Measurements from ENCODE around the gene FAM25A. TPM values are rescaled to one million over a fixed set of nuclear protein-coding genes. Genes with fewer than 3 reads are reported as not detected.
"Not testable (repeated sequence)": the region's sequence is repeated elsewhere in the genome, so short reads cannot be mapped to it uniquely, and the experiment has no call there.

Gene FAM25A
- total RNA-seq, 1 experiment from 2014 or later = 12.0 TPM

GRCh38 chr10:87000491-87000890 is 19.6 kb upstream of the FAM25A start:
- Histone ChIP-seq H3K4me3 (no peak overlapping the region), H3K9me3 (no peaks in the 10 kb centered on the region), H3K36me3 (peaks cover 7% of the 10 kb centered on the region; the same call in 1 of the 2 replicates), H3K27me3 (no peaks in the 10 kb centered on the region)
- DNase-seq = no peak

- not testable (repeated sequence) for DNase-seq, H3K9me3 ChIP-seq, H3K36me3 ChIP-seq, H3K27me3 ChIP-seq, H3K4me3 ChIP-seq
These were observed 13.0 kb upstream of the FAM25A start for GRCh38 chr10:87007124-87007523.

DNA sequence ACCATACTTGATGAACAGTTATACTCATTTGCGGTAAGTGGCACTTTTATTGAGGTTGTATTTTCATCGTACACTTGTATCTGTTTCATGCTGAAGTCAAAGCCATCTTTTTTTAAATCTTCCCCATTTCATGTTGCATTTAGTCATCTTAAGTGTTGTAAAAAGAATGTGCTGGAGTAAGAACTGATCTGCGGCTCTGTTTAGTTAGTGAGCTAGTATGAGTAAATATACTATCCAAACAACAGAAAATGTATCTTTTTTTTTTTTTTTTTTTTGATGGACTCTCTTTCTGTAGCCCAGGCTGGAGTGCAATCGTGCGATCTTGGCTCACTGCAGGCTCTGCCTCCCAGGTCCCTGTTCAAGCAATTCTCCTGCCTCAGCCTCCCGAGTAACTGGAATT is 12.4 kb upstream of the FAM25A start:
- DNase-seq = not testable (repeated sequence)

GRCh38 chr10:87008303-87008702 is 11.8 kb upstream of the FAM25A start:
- H3K36me3 ChIP-seq, H3K9me3 ChIP-seq, H3K4me3 ChIP-seq, H3K27me3 ChIP-seq, DNase-seq: not testable (repeated sequence)

More for the DNA sequence above, 12.4 kb upstream of the FAM25A start:
- H3K27me3 ChIP-seq, H3K4me3 ChIP-seq, H3K36me3 ChIP-seq, H3K9me3 ChIP-seq: not testable (repeated sequence)

DNA sequence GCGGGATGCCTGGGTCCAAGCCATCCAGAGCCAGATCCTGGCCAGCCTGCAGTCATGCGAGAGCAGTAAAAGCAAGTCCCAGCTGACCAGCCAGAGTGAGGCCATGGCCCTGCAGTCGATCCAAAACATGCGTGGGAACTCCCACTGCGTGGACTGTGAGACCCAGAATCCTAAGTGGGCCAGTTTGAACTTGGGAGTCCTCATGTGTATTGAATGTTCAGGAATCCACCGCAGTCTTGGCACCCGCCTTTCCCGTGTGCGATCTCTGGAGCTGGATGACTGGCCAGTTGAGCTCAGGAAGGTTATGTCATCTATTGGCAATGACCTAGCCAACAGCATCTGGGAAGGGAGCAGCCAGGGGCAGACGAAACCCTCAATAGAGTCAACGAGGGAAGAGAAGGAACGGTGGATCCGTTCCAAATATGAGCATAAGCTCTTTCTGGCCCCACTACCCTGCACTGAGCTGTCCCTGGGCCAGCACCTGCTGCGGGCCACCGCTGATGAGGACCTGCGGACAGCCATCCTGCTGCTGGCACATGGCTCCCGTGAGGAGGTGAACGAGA is 10.9 kb upstream of the FAM25A start:
- DNase-seq, H3K36me3 ChIP-seq, H3K27me3 ChIP-seq, H3K9me3 ChIP-seq, H3K4me3 ChIP-seq: not testable (repeated sequence)

DNA sequence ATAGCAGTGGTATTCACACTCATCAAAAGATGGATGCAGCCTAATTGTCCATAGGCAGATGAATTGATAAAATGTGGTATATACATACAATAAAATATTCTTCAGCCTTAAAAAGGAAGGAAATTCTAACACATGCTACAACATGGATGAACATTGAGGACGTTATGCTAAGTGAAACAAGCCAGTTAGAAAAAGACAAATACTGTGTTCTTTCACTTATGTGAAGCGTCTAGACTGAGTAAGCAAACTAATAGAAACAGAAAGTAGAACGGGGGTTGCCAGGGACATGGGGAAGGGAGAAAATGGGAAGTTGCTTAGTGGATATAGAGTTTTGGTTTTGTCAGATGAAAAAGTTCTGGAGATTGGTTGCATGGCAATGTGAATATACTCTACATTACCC is 6.6 kb upstream of the FAM25A start:
- DNase-seq, H3K9me3 ChIP-seq, H3K36me3 ChIP-seq, H3K4me3 ChIP-seq, H3K27me3 ChIP-seq: not testable (repeated sequence)

- not testable (repeated sequence) for H3K9me3 ChIP-seq, DNase-seq, H3K36me3 ChIP-seq, H3K4me3 ChIP-seq, H3K27me3 ChIP-seq
These were observed 4.9 kb upstream of the FAM25A start for GRCh38 chr10:87014986-87015716.

DNA sequence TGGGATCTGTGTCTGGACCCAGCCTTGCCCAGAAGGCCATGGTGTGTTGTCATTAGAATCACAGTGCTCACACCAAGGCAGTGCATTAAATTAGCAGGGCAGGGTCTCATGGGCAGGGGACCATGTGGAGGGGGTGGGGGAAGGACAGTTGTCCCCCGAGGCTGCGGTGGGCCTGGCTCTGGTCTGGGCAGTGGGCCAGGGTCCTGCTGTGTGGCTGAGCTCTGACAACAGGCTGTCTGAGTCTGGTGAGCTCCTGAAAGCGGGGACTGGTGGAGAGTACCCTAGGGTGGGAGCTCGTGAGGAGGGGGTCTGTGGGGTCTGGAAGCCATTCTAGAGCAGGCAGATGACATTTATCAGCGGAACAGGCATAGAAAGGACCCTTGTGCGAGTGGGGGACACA is 2.0 kb upstream of the FAM25A start:
- H3K4me3 ChIP-seq, H3K27me3 ChIP-seq, H3K36me3 ChIP-seq, H3K9me3 ChIP-seq: not testable (repeated sequence)
- DNase-seq = peak; percentile 41

DNA sequence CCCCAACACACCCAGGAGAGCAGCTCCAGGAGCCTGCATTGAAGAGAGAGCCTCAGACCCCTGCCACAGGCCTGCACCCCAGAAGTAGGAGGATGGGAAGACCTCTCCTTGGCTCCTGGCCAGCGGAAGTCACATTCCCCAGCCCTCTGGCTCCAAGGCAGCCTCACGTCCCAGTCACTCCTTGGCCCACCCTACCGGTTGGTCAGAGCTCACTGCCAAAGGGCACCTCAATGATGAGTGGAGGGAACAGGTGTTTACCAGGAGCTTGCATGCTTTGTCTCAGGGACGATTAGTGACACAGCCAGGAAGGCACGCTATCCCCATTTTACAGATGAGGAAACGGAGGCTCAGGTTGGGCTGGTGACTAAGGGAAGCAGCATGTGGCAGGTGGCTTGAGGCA is 1.0 kb upstream of the FAM25A start:
- DNase-seq, H3K36me3 ChIP-seq, H3K4me3 ChIP-seq, H3K9me3 ChIP-seq, H3K27me3 ChIP-seq: not testable (repeated sequence)

GRCh38 chr10:87019504-87019903 is 590 bp upstream of the FAM25A start:
- not testable (repeated sequence) for H3K36me3 ChIP-seq, H3K9me3 ChIP-seq, H3K27me3 ChIP-seq, DNase-seq, H3K4me3 ChIP-seq

GRCh38 chr10:87025285-87025958 is 5.3 kb downstream of the FAM25A start:
- DNase-seq = peak; percentile 63
- H3K9me3 ChIP-seq, H3K27me3 ChIP-seq, H3K36me3 ChIP-seq, H3K4me3 ChIP-seq: not testable (repeated sequence)

GRCh38 chr10:87026747-87027508 is 6.8 kb downstream of the FAM25A start:
- H3K4me3 ChIP-seq, H3K36me3 ChIP-seq, H3K9me3 ChIP-seq, DNase-seq, H3K27me3 ChIP-seq: not testable (repeated sequence)

DNA sequence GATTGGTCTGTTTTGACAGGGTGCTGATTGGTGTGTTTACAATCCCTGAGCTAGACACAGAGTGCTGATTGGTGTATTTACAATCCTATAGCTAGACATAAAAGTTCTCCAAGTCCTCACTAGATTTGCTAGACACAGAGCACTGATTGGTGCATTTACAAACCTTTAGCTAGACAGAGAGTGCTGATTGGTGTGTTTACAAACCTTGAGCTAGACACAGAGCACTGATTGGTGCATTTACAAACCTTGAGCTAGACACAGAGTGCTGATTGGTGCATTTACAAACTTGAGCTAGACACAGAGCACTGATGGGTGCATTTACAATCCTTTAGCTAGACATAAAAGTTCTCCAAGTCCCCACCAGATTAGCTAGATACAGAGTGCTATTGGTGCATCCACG is 10.3 kb downstream of the FAM25A start:
- H3K9me3 ChIP-seq, DNase-seq: not testable (repeated sequence)

GRCh38 chr10:87030912-87031635 is 11.0 kb downstream of the FAM25A start:
- H3K36me3 ChIP-seq = no peaks in the 10 kb centered on the region
- no peak for DNase-seq
- no peaks in the 10 kb centered on the region for H3K27me3 ChIP-seq
- no peak overlapping the region for H3K4me3 ChIP-seq
- peaks cover 6% of the 10 kb centered on the region; the same call in 1 of the 2 replicates for H3K9me3 ChIP-seq

More for the DNA sequence above, 10.3 kb downstream of the FAM25A start:
- not testable (repeated sequence) for H3K36me3 ChIP-seq, H3K27me3 ChIP-seq, H3K4me3 ChIP-seq

DNA sequence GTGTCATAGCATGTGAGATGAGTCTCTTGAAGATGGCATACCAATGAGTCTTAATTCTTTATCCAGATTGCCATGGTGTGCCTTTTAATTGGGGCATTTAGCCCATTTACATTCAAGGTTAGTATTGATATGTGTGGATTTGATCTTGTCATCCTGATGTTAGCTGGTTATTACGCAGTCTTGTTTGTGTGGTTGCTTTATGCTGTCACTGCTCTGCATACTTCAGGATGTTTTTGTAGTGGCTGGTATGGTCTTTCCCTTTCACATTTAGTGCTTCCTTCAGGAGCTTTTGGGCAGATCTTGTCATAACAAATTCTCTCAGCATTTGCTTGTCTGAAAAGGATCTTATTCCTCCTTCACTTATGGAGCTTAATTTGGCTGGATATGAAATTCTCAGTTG is 16.5 kb downstream of the FAM25A start:
- no peaks in the 10 kb centered on the region for H3K36me3 ChIP-seq
- no peaks in the 10 kb centered on the region for H3K27me3 ChIP-seq
- H3K9me3 ChIP-seq = no peaks in the 10 kb centered on the region; the same call in 1 of the 2 replicates
- DNase-seq = no peak
- no peak overlapping the region for H3K4me3 ChIP-seq

DNA sequence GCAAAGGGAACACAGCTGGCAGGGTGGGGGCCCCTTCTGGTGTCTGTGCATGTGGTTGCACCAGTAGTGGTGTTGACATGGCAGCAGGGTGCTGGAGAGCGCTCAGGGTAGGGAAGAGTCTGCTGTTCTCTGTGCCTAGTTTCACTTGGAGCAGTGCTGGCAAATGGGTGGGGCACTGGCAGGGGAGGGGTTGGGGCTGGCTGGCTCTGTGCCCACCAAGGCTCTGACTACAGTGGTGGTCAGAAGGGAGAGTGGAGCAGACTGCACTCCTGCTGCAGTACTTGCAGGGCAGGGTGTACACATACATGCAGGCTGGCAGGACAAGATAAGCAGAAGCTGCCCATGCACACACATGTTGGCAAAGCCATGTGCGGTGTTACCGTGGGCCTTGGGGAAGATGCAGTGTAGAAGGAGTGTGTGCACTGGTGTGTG is 18.2 kb downstream of the FAM25A start:
- H3K27me3 ChIP-seq = no peaks in the 10 kb centered on the region
- H3K9me3 ChIP-seq = no peaks in the 10 kb centered on the region; the same call in 1 of the 2 replicates
- peak; percentile 62 for DNase-seq
- H3K4me3 ChIP-seq = no peak overlapping the region
- no peaks in the 10 kb centered on the region for H3K36me3 ChIP-seq

Measured in MG63 (cell line).